Neural cell (in vitro differentiated cells): ENCODE results near the gene TBXA2R.

Experiments used
- CTCF ChIP-seq: fragments of 450-650 bp; IDR thresholded peaks from 2 replicates; pipeline ENCODE4 v1.5.1; 2014; ENCODE audit warnings: antibody characterized with exemption, mild to moderate bottlenecking, moderate library complexity; ENCODE audit not compliant: poor library complexity, severe bottlenecking
- EP300 ChIP-seq: fragments of 450-650 bp; conservative IDR thresholded peaks from 2 replicates; pipeline ENCODE4 v1.6.1; 2014; ENCODE audit warnings: antibody characterized with exemption, mild to moderate bottlenecking, moderate library complexity; ENCODE audit not compliant: poor library complexity, severe bottlenecking
- EZH2 ChIP-seq: fragments of 200-600, 300-800 bp; shearing (Covaris generic), sonication (generic); IDR thresholded peaks from 2 replicates; pipeline ENCODE4 v1.6.1; 2014; ENCODE audit warnings: antibody characterized with exemption, low read length, borderline replicate concordance, mild to moderate bottlenecking; ENCODE audit not compliant: insufficient read depth, poor library complexity, severe bottlenecking
- MXI1 ChIP-seq: fragments of 450-650 bp; conservative IDR thresholded peaks from 2 replicates; pipeline ENCODE4 v1.6.1; 2014; ENCODE audit warnings: antibody characterized with exemption, mild to moderate bottlenecking; ENCODE audit not compliant: poor library complexity, severe bottlenecking
- POLR2AphosphoS5 ChIP-seq: IDR thresholded peaks from 2 replicates; pipeline ENCODE4 v1.6.1; 2012
- RAD21 ChIP-seq: fragments of 450-650 bp; conservative IDR thresholded peaks from 2 replicates; pipeline ENCODE4 v1.6.1; 2014; ENCODE audit warnings: antibody characterized with exemption, mild to moderate bottlenecking, moderate library complexity
- REST ChIP-seq: IDR thresholded peaks from 2 replicates; pipeline ENCODE4 v1.6.1; 2012; ENCODE audit warnings: borderline replicate concordance
- SMC3 ChIP-seq: fragments of 450-650 bp; conservative IDR thresholded peaks from 2 replicates; pipeline ENCODE4 v1.6.1; 2014; ENCODE audit warnings: antibody characterized with exemption, mild to moderate bottlenecking, moderate library complexity; ENCODE audit not compliant: poor library complexity
- TAF1 ChIP-seq: IDR thresholded peaks from 2 replicates; pipeline ENCODE4 v1.6.1; 2012; ENCODE audit warnings: low read depth

- TF ChIP-seq CTCF (peak; percentile 49), EP300 (no peak), EZH2 (no peak), POLR2AphosphoS5 (no peak), SMC3 (no peak), MXI1 (no peak), TAF1 (no peak), RAD21 (peak; percentile 28), REST (no peak)
Measured at GRCh38 chr19:3556978-3557460, 49.7 kb downstream of the TBXA2R start.
